NCI-H748 treated with DMSO at 0.1 percent for 48 hours (cell line): Measurements from ENCODE around the gene PRKAG3.

Source experiments
- DNase-seq: peaks from one replicate; lab custom pipeline; 2025; lab: John Stamatoyannopoulos, UW

Gene PRKAG3

DNA sequence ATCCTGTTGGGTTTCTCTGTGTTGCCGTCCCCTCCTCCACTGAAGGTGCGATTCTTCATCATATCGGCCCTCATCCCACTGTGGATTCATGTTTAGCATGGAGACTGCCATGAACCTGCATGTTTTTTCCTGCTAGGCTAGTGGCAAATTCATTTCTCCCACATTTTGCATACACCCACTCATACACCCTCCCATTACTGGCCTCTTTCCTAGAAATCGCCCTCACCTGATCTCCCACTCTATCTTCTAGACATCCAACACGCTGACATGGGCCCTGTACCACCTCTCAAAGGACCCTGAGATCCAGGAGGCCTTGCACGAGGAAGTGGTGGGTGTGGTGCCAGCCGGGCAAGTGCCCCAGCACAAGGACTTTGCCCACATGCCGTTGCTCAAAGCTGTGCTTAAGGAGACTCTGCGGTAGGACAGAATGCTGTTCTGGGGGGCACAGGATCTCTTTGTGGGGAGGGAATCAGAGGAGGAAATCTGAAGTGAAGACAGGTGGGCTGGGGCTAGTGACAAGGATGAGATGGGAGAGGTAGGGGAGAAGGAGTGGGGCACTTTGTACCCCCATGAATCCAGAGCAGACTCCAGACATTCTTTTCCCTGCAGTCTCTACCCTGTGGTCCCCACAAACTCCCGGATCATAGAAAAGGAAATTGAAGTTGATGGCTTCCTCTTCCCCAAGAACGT, 17.7 kb downstream of the PRKAG3 start:
- no peak for DNase-seq

DNA sequence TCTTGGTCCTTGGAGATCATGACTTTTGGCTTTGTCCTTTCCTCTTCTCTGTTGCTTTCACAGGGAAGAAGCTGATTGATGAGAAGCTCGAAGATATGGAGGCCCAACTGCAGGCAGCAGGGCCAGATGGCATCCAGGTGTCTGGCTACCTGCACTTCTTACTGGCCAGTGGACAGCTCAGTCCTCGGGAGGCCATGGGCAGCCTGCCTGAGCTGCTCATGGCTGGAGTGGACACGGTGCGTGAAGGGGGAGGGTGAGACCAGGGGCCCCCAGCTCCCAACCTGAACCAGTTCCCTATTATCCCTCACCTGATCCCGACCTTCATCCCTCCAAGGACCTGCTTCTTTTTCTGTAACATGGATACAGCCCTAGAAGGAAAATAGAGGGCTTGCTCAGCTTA, 18.7 kb downstream of the PRKAG3 start:
- no peak for DNase-seq

DNA sequence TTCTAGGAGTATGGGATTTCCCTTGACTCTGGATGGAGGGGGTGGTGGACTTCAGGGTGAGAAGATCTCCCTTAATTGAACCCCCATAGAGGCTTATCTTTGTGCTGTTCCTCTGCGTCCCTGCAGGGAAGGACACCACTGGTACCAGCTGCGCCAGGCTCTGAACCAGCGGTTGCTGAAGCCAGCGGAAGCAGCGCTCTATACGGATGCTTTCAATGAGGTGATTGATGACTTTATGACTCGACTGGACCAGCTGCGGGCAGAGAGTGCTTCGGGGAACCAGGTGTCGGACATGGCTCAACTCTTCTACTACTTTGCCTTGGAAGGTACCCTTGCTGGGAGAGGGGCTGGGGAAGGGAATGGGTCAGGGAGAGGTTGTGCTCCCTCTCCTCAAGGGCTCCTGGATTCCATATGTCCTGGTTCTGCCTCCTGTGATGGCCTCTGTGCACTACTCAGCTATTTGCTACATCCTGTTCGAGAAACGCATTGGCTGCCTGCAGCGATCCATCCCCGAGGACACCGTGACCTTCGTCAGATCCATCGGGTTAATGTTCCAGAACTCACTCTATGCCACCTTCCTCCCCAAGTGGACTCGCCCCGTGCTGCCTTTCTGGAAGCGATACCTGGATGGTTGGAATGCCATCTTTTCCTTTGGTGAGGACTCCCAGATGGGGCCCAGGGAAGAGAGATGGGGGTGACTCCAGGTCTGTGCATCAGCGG, 19.3 kb downstream of the PRKAG3 start:
- no peak for DNase-seq

DNA sequence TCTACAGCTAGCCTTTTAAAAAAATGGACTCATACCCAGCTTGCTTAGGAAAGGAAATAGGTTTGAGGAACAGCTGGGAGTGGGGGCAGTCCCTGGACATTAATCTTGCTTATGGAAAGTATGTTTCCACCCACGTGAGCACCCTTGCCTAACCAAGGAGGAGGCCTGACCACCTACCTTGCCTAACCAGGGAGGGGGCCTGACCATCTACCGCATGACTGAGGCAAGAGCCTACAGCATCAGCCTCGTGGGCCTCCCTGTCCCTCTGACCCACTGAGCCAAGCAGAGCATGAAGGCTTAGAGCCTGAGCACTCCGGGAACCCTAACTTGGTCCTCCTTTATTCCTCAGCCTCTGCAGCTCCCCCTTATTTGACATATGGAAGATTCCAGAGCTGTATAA, 20.2 kb downstream of the PRKAG3 start:
- DNase-seq = no peak

DNA sequence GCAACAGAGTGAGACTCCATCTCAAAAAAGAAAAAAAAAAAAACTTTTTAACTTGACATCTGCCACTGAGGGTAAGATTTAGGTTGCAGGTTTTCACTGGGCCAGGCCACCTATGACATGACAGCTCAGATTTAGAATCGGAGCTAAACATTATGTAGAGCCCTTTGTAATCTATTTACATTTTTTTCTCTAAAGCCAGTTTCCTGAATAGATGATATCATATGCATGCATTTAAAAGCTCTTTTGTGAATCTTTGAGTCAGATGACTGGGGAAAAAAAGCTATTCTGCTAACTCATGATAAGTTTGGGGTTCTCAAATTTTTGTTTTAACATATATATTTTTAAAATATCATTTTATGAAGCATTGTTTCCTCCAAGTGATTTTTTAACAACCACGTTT, 21.3 kb downstream of the PRKAG3 start:
- DNase-seq = no peak

DNA sequence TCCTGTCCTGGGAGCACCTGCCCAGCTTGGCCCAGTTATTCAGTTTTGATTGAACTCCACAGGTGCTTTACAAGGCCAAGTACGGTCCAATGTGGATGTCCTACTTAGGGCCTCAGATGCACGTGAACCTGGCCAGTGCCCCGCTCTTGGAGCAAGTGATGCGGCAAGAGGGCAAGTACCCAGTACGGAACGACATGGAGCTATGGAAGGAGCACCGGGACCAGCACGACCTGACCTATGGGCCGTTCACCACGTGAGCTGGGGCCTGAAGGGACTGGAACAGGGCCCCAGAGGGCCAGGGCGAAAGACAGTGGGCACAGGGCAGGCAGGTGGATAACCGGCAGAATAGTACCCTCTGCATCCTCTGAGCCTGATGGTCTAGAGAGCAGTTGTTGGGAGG, 22.1 kb downstream of the PRKAG3 start:
- no peak for DNase-seq

DNA sequence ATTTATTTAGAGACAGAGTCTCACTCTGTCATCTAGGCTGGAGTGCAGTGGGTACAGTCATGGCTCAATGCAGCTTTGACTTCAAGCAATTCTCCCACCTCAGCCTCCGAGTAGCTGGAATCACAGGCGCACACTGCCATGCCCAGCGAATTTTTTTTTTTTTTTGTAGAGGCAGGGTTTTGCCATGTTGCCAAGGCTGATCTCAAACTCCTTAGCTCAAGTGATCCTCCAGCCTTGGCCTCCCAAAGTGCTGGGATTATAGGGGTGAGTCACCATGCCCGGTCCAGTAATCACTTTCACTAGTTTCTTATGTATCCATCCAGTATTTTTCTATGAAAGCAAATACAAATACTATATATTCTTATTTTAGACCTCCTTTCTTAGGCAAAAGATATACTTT, 24.0 kb downstream of the PRKAG3 start:
- no peak for DNase-seq

DNA sequence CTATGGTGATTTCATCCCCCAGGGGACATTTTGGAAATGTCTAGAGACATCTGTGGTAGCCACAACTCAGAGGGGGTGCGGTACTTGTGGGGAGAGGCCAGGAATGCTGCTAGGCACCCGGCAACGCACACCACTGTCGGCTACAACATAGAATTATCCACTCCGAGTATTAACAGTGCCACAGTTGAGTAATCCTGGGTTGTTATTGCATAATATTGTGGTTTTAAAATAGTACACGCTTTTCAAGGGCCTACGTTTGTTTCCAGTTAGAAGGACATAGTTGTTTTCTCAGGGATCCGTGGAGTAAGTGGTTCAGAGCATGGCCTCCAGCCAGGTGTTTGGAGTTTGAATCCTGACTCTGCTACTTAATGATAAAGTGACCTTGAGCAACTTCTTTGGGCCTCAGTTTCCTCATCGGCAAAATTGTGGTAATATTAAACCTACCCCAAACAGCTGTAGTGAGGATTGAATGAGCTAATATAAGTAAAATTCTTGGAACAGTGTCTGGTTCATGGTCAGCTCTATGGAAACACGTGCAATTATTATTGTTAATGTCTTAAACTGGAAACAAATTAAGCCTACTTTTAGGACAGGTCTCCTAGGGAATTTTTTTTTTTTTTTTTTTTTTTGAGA, 25.1 kb downstream of the PRKAG3 start:
- no peak for DNase-seq

DNA sequence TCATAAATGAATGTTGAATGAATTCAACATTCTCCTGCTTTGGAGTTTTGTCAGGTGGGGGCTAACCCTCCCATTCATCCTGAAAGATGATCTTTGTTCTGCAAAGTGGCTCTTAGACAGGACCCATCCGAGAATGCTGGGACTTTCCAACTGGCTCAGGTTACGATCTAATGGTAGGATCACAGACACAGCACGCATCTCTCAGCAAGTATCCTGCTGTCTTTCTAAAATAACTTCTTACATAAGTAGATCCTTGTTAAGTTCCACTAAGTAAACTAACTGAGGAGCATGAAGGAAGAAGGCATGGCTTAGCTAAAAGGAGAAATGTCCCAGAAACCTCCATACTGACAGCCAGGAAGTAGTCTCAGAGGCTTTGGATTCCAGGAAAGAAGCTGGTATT, 26.0 kb downstream of the PRKAG3 start:
- DNase-seq = no peak

DNA sequence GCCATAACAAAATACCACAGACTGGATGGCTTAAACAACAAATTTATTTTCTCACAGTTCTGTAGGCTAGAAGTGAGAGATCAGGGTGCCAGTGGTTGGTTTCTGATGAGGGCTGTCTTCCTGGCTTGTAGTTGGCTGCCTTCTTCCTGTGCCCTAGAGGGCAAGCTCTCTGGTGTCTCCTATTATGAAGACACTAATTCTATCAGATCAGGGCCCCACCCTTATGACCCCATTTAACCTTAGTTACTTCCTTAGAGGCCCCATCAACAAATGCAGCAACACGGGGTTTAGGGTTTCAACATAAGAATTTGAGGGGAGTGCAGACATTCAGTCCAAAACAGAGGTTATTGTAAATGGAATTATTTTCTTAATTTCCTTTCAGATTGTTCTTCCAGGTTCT, 26.8 kb downstream of the PRKAG3 start:
- no peak for DNase-seq

DNA sequence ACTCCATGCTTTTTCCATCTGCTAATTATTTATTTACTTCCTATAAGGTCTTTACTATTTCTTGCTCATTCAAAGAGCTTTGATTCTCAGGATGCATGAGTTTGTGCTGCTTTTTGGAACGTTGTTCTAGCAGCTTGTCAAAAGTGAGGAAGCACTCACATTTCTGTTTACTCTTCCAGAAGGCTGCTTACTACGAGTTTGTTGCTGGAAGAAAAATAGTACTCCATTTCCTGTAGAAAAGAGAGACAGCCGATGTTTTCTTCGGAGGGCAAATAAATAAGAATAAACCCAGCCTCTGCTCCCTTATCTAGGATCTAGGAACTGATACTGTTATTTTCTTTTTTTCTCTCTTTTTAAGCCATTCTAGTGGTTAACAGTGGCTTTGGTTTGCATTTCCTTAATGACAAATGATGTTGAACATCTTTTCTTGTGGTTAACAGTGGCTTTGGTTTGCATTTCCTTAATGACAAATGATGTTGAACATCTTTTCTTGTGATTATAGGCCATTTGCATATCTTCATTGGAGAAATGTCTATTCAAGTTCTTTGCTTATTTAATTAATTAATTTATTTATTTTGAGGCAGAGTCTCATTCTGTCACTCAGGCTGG, 29.1 kb downstream of the PRKAG3 start:
- DNase-seq = no peak

DNA sequence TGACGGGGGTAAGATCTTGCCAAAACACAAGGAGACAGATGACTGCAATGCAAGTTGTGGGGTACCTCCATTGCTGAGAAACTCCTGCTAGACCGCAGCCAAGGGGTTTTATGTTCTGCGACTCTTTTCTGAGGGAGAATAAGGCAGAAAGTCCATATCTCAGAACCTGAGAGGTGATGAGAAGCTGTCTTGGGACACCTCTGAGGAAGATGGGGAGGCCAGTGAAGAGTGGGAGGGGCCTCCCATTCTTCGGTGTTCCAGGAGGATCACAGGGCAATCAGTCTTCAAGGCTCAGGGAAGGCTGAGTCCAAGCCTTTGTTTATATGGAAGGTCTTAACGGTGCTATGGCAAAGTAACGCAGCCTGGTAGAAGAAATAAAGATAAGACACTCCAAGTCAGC, 31.6 kb downstream of the PRKAG3 start:
- no peak for DNase-seq

DNA sequence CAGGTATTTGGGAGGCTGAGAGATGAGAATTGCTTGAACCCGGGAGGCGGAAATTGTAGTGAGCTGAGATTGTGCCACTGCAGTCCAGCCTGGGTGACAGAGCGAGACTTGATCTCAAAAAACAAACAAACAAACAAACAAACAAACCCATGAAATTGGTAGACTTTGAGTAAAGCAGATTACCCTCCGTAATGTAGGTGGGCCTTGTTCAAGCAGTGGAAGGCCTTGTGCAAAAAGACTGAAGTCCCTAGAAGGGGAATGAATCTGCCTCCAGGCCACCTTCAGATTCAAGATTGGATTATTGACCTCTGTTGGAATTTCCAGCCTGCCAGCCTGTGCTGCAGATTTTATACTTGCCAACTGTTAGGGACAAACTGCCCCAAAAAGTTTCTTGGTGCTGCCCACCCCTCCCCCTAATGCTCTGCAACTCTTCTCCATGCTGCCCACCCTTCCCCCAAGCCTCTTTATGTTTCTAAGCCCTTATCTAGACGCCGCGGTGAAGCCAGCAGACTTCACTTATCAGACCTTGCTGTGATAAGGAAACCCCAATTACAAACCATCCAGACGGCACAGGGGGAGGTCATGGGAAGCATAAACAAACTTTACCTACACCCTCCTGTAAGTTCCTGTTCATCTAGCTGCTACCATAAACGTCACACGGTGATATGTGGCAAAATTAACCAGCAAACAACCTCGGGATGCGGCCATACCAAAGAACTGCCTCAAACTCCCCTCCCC, 32.7 kb downstream of the PRKAG3 start:
- no peak for DNase-seq

DNA sequence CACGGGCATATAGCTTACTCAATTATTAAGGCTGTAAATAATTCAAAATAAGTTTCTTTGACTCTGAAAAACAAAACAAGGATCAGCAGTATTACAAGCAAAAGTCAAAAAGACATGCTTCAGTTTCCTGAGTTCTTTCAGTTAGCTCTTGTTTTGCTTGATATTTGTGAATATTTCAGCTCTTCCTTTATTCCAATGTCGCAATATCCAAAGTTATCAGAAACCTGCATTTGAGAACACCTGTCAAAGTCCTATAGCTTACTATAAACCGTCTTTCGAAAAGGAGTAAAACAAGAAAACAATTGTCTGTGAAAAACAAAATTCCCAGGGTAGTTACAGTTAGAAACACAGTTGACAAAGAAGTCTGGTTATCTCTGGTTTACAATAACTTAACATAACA, 34.9 kb downstream of the PRKAG3 start:
- no peak for DNase-seq

DNA sequence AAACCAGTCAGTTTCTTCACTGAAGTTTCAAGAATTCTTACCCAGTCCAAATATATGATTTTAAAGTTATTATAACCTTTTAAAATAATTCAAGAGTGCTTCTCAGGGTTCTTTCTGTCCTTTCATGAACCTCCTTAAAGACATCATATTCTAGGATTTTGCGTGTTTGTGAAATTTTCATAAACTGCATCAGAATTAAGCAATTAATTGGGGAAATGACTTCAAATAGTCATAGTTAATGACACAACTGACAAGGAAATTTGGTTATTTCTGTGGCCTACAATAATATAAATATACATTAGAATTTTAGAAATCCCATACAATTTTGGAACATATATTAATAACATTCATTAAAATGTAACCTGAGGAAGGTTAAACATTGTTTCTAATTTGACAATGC, 39.2 kb downstream of the PRKAG3 start:
- DNase-seq = no peak

DNA sequence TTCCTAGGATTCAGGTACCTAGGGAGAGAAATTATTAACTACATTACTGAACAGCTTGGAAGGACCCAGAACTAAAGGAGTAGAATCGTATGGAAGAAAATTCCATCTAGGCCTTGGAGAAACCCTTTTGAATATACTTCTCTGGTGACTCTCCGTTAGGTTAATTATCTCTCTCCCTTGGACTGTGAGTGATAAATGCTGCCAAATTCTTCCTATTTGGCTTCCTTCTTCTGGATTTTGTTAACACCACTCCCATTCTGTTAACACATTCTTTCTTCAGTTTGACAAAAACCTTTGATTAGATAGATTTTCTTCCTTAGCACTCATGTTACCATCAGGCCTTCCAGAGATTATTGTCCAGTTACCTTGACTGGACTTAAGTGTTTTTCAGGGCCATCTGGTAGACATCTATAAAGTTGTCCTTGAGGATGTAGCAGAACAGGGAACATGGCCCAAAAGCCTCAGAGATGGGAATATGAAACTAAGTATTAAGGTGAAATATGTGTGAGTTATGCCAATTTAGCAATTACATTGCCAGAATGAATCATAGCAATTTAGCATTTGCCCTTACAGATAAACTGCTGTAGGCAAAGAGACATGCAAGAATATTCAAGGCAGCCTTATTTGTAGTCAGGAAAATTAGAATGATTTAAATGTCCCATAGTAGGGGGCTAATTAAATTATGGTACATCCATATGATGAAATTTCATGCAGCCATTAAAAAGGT, 42.9 kb downstream of the PRKAG3 start:
- DNase-seq = no peak

DNA sequence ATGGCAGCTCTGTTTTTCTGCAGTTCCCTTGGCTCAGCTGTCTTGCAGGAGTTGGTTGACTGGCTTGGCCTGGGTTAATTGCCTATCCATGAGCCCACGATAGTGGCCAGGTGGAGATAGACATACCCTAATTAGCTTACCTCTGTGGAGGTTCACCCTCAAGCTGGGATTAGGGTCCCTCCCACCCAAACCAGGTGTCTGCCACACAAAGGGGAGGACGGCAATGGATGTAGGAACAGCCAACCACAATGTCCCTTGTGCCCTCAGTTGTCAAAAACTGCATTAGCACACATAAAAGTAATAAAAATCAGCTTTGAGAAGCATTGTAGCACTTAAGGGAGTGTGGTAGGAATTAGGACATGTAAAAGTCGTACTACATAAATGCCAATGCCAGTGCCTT, 45.5 kb downstream of the PRKAG3 start:
- DNase-seq = no peak

DNA sequence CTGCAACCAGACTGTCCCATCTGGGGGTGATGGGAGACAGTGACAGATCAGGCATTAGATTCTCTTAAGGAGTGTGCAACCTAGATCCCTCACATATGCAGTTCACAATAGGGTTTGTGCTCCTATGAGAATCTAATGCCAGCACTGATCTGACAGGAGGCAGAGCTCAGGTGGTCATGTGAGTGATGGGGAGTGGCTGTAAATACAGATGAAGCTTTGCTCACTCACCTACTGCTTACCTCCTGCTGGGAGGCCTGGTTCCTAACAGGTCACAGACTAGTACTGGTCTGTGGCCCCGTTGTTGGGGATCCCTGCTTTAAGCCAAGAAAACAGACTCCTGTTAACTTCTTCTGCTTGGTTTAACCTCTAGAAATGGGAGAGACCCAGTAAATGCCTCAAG, 46.5 kb downstream of the PRKAG3 start:
- DNase-seq = no peak

DNA sequence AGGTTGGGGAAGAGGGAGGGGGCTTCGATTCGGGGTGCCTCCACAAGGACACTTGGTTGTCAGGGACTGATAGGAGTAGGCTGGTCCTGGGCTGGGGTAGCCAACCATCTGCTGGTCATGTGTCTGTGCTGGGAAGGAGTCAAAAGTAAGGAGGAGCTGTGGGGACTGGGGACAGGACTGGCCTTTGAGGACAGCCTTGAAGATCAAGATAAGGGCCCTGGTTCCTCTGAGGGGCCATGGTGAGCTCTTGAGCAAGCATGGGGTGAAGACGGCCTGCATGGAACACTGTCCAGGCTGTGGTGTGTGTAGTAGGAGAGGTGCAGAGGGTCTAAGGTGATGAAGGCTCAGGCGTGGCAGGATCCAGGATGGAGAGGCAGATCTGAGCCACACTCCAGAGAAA, 47.9 kb downstream of the PRKAG3 start:
- DNase-seq = no peak

DNA sequence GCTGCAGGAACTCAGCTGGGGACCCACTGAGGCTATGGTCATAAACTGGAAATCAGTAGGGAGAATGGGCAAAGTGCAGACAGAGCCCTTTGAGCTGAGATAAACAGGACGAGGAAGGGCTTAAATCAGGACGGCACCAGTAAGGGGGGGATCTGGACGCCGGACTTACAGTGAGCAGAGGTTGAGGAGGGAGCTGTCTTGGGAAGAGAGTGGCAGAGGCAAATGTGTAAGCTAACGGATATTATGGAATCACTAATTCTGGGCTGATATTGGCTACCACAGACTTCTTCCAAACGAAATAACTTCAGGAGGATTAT, 49.1 kb downstream of the PRKAG3 start:
- no peak for DNase-seq

DNA sequence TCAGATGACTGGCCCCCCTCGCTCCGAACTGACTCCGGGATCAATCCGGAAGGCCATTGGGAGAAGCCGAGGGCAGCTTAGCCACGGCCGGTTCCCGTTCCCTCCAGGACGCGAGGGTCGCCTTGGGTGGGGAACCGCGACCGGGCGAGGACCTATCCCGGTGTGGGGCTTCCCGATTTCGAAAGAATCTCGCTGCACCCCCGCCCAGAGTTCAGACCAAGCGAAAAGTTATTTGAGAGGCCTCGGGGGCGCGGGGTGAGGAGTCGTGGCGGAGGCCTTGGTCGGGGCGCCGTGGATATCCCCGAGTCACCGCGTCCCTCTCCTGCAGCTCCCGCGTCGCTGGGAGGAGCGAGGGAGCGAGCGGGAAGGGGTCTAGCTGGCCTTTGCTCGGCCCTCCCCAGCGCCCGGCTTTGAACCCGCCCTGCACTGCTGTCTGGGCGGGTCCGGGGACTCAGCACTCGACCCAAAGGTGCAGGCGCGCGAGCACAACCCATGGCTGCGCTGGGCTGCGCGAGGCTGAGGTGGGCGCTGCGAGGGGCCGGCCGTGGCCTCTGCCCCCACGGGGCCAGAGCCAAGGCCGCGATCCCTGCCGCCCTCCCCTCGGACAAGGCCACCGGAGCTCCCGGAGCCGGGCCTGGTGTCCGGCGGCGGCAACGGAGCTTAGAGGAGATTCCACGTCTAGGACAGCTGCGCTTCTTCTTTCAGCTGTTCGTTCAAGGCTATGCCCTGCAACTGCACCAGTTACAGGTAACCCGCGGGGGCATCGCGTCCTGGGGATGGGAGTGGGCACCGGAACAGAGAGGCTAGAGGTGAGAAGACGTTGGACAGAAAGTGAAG, 49.7 kb downstream of the PRKAG3 start, which contains the start of gene CYP27A1:
TSS of gene CYP27A1 (plus strand) at position 457 of the 837 bp plus-strand sequence. CDS start at position 493, 36 bp downstream.
- DNase-seq = no peak
